IMR-90 (cell line): ENCODE measurements around the gene CCDC63. TPM values are rescaled to one million over a fixed set of nuclear protein-coding genes. Genes with fewer than 3 reads are reported as not detected.
A peak's percentile ranks its signal among the peaks of the same experiment; 100 is the strongest.

Experiments
- ATAC-seq: fragments of 200-7000 bp; cut with Tn5 transposase; 2 replicates; pipeline ENCODE4 v1.9.1; 2020; ENCODE audit warnings: low read depth, mild to moderate bottlenecking, moderate library complexity
- BruUV-seq: library from RNA; stranded (reverse); fragments of 400-500 nt; replicated peaks from 2 replicates; lab custom pipeline; 2021; lab: Mats Ljungman, UMichigan
- CTCF ChIA-PET: fragments of 300-600 bp; formaldehyde crosslinking; extraction: SDS; loops from one replicate; lab custom pipeline; 2021; ENCODE audit warnings: antibody characterized with exemption; lab: Yijun Ruan, JAX
- POLR2A ChIA-PET: fragments of 300-600 bp; sonication (Branson Sonifier 250); formaldehyde crosslinking; loops from one replicate; lab custom pipeline; 2022; ENCODE audit warnings: antibody characterized with exemption; ENCODE audit not compliant: unreplicated experiment; lab: Charles Lee
- DNase-seq: peaks from one replicate; pipeline ENCODE4 v3.0.0; 2013
- H2AFZ ChIP-seq: replicated peaks from 2 replicates; pipeline ENCODE3; 2013; ENCODE audit warnings: low read length, mild to moderate bottlenecking; ENCODE audit not compliant: poor library complexity
- H2AK5ac ChIP-seq: 2 replicates; pipeline ENCODE4 v1.6.1; 2013; ENCODE audit warnings: low read depth, low read length, inconsistent platforms
- H2AK9ac ChIP-seq: replicated peaks from 2 replicates; pipeline ENCODE3; 2013; ENCODE audit warnings: mild to moderate bottlenecking, low read depth, low read length, moderate library complexity; ENCODE audit not compliant: poor library complexity
- H2BK120ac ChIP-seq: 2 replicates; pipeline ENCODE4 v1.6.1; 2013; ENCODE audit warnings: low read depth, low read length, inconsistent platforms
- H2BK15ac ChIP-seq: 3 replicates; pipeline ENCODE4 v1.6.1; 2013; ENCODE audit warnings: low read depth, low read length, inconsistent platforms
- H2BK20ac ChIP-seq: 2 replicates; pipeline ENCODE4 v1.6.1; 2013; ENCODE audit warnings: low read depth, mild to moderate bottlenecking, inconsistent platforms, low read length, moderate library complexity
- H2BK5ac ChIP-seq: 2 replicates; pipeline ENCODE4 v1.6.1; 2013; ENCODE audit warnings: mild to moderate bottlenecking, low read depth, low read length, inconsistent platforms; ENCODE audit not compliant: poor library complexity, severe bottlenecking
- H3K14ac ChIP-seq: replicated peaks from 2 replicates; pipeline ENCODE4 v1.6.1; 2013; ENCODE audit warnings: low read depth, low read length, inconsistent platforms
- H3K18ac ChIP-seq: 2 replicates; pipeline ENCODE4 v1.6.1; 2013; ENCODE audit warnings: low read depth, low read length, control low read depth
- H3K23ac ChIP-seq: 2 replicates; pipeline ENCODE4 v1.6.1; 2013; ENCODE audit warnings: low read depth, low read length, inconsistent platforms
- H3K27ac ChIP-seq: 2 replicates; pipeline ENCODE4 v1.5.1; 2013; ENCODE audit warnings: mild to moderate bottlenecking, control low read depth, low read length; ENCODE audit not compliant: insufficient read depth
- H3K27me3 ChIP-seq: 2 replicates; pipeline ENCODE4 v1.6.1; 2013; ENCODE audit warnings: low read length; ENCODE audit not compliant: control insufficient read depth, insufficient read depth
- H3K36me3 ChIP-seq: 2 replicates; pipeline ENCODE4 v1.6.1; 2013; ENCODE audit warnings: low read length, mixed read lengths; ENCODE audit not compliant: control insufficient read depth, insufficient read depth
- H3K4ac ChIP-seq: 2 replicates; pipeline ENCODE4 v1.6.1; 2013; ENCODE audit warnings: low read depth, low read length, inconsistent platforms
- H3K4me1 ChIP-seq: 2 replicates; pipeline ENCODE4 v1.6.1; 2013; ENCODE audit warnings: low read length, mixed read lengths; ENCODE audit not compliant: control insufficient read depth, insufficient read depth
- H3K4me2 ChIP-seq: 2 replicates; pipeline ENCODE4 v1.6.1; 2013; ENCODE audit warnings: low read depth, mild to moderate bottlenecking, control low read depth, low read length, moderate library complexity
- H3K4me3 ChIP-seq: 2 replicates; pipeline ENCODE4 v1.5.1; 2013; ENCODE audit warnings: low read depth, mild to moderate bottlenecking, control low read depth, low read length, moderate library complexity; ENCODE audit not compliant: insufficient read depth
- H3K56ac ChIP-seq: 2 replicates; pipeline ENCODE4 v1.6.1; 2013; ENCODE audit warnings: low read length, inconsistent platforms; ENCODE audit not compliant: insufficient read depth; ENCODE audit errors: extremely low read depth
- H3K79me1 ChIP-seq, 2 experiments: 2 replicates each; pipeline ENCODE4 v1.6.1; 2013; ENCODE audit warnings: low read length in 2 of 2, inconsistent platforms in 1 of 2, low read depth in 1 of 2
- H3K9ac ChIP-seq: 2 replicates; pipeline ENCODE4 v1.6.1; 2013; ENCODE audit warnings: low read depth, low read length, control low read depth
- H3K9me1 ChIP-seq: 2 replicates; pipeline ENCODE4 v1.6.1; 2013; ENCODE audit warnings: low read length, inconsistent platforms; ENCODE audit not compliant: insufficient read depth
- H3K9me3 ChIP-seq: 2 replicates; pipeline ENCODE4 v1.6.1; 2013; ENCODE audit warnings: low read length; ENCODE audit not compliant: control insufficient read depth, insufficient read depth
- H4K20me1 ChIP-seq: 2 replicates; pipeline ENCODE4 v1.6.1; 2013; ENCODE audit warnings: low read length, inconsistent platforms; ENCODE audit not compliant: insufficient read depth
- H4K5ac ChIP-seq: 2 replicates; pipeline ENCODE4 v1.6.1; 2013; ENCODE audit warnings: mild to moderate bottlenecking, low read depth, low read length, control low read depth
- H4K8ac ChIP-seq, 2 experiments: 2 replicates each; pipeline ENCODE4 v1.6.1; 2013; ENCODE audit warnings: low read depth in 2 of 2, low read length in 2 of 2, control low read depth in 1 of 2, inconsistent platforms in 1 of 2
- H4K91ac ChIP-seq: 2 replicates; pipeline ENCODE4 v1.6.1; 2013; ENCODE audit warnings: low read depth, low read length, inconsistent platforms; ENCODE audit not compliant: insufficient read depth
- BHLHE40 ChIP-seq: fragments of 150-350 bp; IDR thresholded peaks from 2 replicates; pipeline ENCODE4 v1.6.1; 2016; ENCODE audit warnings: mild to moderate bottlenecking, low read depth, low read length
- CEBPB ChIP-seq: IDR thresholded peaks from 2 replicates; pipeline ENCODE4 v1.6.1; 2012; ENCODE audit warnings: low read depth, low read length, improper control_type of control experiment
- FOS ChIP-seq: fragments of 150-350 bp; IDR thresholded peaks from 2 replicates; pipeline ENCODE4 v1.6.1; 2016; ENCODE audit warnings: low read depth, low read length
- MAFK ChIP-seq: IDR thresholded peaks from 2 replicates; pipeline ENCODE4 v1.6.1; 2012; ENCODE audit warnings: low read depth, low read length, improper control_type of control experiment
- MAZ ChIP-seq: IDR thresholded peaks from 2 replicates; pipeline ENCODE4 v1.6.1; 2012; ENCODE audit warnings: low read depth, mild to moderate bottlenecking, low read length, improper control_type of control experiment, moderate library complexity, borderline replicate concordance
- MXI1 ChIP-seq: IDR thresholded peaks from 2 replicates; pipeline ENCODE4 v1.6.1; 2012; ENCODE audit warnings: low read depth, mild to moderate bottlenecking, low read length, moderate library complexity, borderline replicate concordance
- NFE2L2 ChIP-seq: fragments of 150-350 bp; IDR thresholded peaks from 2 replicates; pipeline ENCODE4 v1.6.1; 2016; ENCODE audit warnings: low read depth, mild to moderate bottlenecking, low read length
- POLR2A ChIP-seq: IDR thresholded peaks from 2 replicates; pipeline ENCODE4 v1.6.1; 2012; ENCODE audit warnings: mild to moderate bottlenecking, low read depth, low read length
- RCOR1 ChIP-seq: IDR thresholded peaks from 2 replicates; pipeline ENCODE4 v1.6.1; 2012; ENCODE audit warnings: mild to moderate bottlenecking, low read length, improper control_type of control experiment; ENCODE audit not compliant: insufficient replicate concordance
- RFX5 ChIP-seq: IDR thresholded peaks from 2 replicates; pipeline ENCODE4 v1.8.0; 2012; ENCODE audit warnings: low read depth, mild to moderate bottlenecking, low read length, moderate library complexity
- USF2 ChIP-seq: fragments of 150-350 bp; IDR thresholded peaks from 2 replicates; pipeline ENCODE4 v1.6.1; 2017; ENCODE audit warnings: mild to moderate bottlenecking, antibody characterized with exemption, low read length, low read depth
- WGBS, 2 experiments: methylation state at CpG; one replicate each; pipeline versions ENCODE4 v1.1.5 to v1.1.7; 2013; ENCODE audit warnings: missing lambda C conversion rate in 2 of 2; ENCODE audit not compliant: insufficient read length in 1 of 2; ENCODE audit errors: extremely low coverage in 2 of 2; 5-methylcytosine and 5-hydroxymethylcytosine counted together
- dilution Hi-C: fragments of 300-500 bp; cut with HindIII; formaldehyde crosslinking; loops from one replicate; pipeline ENCODE4 v1.14.3; 2018; ENCODE audit warnings: low sequenced_read_pairs; ENCODE audit not compliant: unreplicated experiment
- in situ Hi-C: fragments of 300-500 bp; cut with MboI; formaldehyde crosslinking; loops from 3 replicates; pipeline ENCODE4 v1.14.3; 2019; ENCODE audit warnings: low sequenced_read_pairs, inconsistent platforms, mixed read lengths
- intact Hi-C: fragments of 100-400 bp; cut with micrococcal nuclease; formaldehyde crosslinking; loops from 2 replicates; pipeline ENCODE4 v1.10.0; 2022
- polyA plus RNA-seq, 3 experiments: library from polyadenylated mRNA; depleted of rRNA; stranded (reverse); fragments of >200 nt; gene quantifications; 2 replicates each; pipeline ENCODE4 v1.2.3, GENCODE V29; 2012; ENCODE audit warnings: low replicate concordance in 1 of 3
- total RNA-seq: library from RNA; depleted of rRNA; stranded (reverse); fragments of >200 nt; gene quantifications from 2 replicates; pipeline ENCODE4 v1.2.3, GENCODE V29; 2012
- TF ChIP-seq, protein P1 (sequence below): fragments of 150-350 bp; IDR thresholded peaks from 2 replicates; pipeline ENCODE4 v1.6.1; 2016; ENCODE audit warnings: low read depth, mild to moderate bottlenecking, low read length, moderate library complexity, borderline replicate concordance

The CCDC63 gene
- total and polyA plus RNA-seq, 2 of the 4 experiments (the other 2 are of a cell fraction), result not detected

DNA sequence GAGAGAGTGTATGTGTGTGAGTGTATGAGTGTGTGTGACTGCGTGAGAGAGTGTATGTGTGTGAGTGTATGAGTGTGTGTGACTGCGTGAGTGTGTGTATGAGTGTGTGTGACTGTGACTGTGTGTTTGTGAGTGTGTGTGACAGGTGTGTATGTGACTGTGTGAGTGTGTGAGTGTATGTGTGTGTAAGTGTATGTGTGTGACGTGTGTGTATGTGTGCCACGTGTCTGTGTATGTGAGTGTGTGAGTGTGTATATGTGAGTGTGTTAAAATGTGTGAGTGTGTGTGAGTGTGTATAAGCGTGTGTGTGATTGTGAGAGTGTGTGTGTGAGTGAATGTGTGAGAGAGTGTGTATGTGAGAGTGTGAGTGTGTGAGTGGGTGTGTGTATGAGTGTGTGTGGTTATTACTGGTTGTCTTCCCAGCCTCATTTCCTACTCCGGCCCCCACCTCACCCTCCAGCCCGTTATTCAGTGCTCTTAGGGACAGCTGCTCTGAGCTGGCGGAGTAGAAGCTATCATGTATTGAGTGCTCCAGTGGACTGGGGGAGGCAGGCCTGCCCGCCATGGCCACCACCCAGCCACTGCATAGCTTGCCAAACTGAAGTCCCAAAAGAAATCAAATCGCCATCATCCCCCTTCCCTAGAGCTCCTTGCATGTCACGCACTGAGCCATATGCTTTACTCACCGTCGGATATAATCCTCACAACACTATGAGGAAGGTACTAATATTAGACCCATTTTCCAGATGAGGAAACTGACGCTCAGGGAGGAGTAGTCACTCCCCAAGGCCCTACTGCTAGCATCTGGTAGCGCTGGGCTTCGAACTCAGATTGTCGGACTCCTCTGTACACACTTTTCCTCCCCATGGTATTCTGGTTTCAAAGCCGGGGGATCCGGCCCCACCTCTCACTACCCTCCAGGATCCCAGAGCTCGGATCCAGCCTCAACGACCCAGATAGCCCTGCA is 83.8 kb downstream of the CCDC63 start:
- no peak overlapping the region for H3K18ac ChIP-seq
- H2BK5ac ChIP-seq, result peak overlapping the region; percentile 58
- H3K14ac ChIP-seq, result no peak overlapping the region
- no peak overlapping the region for H3K56ac ChIP-seq
- ATAC-seq (no peak), DNase-seq (no peak)
- H3K79me1 ChIP-seq, result no peaks in the 10 kb centered on the region
- H3K27me3 ChIP-seq, result no peaks in the 10 kb centered on the region
- WGBS, 2 experiments, result 80 to 100% methylated on average over 1 to 10 of the region's 21 CpGs
- POLR2A ChIA-PET, result no interaction called here
- intact Hi-C loops, result no loop called here
- H4K20me1 ChIP-seq, result no peaks in the 10 kb centered on the region
- TF ChIP-seq BHLHE40 (no peak), POLR2A (no peak), FOS (no peak), CEBPB (no peak), RCOR1 (no peak), USF2 (no peak), NFE2L2 (no peak), MAFK (no peak), MAZ (no peak), MXI1 (no peak), RFX5 (no peak)
- TF ChIP-seq, protein P1, sequence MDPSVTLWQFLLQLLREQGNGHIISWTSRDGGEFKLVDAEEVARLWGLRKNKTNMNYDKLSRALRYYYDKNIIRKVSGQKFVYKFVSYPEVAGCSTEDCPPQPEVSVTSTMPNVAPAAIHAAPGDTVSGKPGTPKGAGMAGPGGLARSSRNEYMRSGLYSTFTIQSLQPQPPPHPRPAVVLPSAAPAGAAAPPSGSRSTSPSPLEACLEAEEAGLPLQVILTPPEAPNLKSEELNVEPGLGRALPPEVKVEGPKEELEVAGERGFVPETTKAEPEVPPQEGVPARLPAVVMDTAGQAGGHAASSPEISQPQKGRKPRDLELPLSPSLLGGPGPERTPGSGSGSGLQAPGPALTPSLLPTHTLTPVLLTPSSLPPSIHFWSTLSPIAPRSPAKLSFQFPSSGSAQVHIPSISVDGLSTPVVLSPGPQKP, result no peak
- H3K4ac ChIP-seq, result no peak overlapping the region
- no peaks in the 10 kb centered on the region for H3K9me3 ChIP-seq
- H2AK9ac ChIP-seq, result no peak overlapping the region
- in situ Hi-C loops, result loop anchor here (10.0 kb wide), 1 partner anchor 384 kb away; no protein-coding TSS in a partner anchor
- H4K91ac ChIP-seq, result no peak overlapping the region
- H3K23ac ChIP-seq, result no peak overlapping the region
- no peak overlapping the region for H3K27ac ChIP-seq
- dilution Hi-C loops, result no loop called here
- H3K9ac ChIP-seq, result no peak overlapping the region
- H3K9me1 ChIP-seq, result 0 out of 2 replicates have a peak, but pooled peaks cover 2% of the 10 kb centered on the region
- no peak overlapping the region for H4K5ac ChIP-seq
- H2BK15ac ChIP-seq, result no peak overlapping the region
- H4K8ac ChIP-seq, result no peak overlapping the region
- H3K36me3 ChIP-seq, result no peaks in the 10 kb centered on the region
- CTCF ChIA-PET, result no interaction called here
- H2BK120ac ChIP-seq, result no peak overlapping the region
- BruUV-seq, result no TSS peak
- no peak overlapping the region for H3K4me3 ChIP-seq
- H3K4me2 ChIP-seq, result no peak overlapping the region
- H2BK20ac ChIP-seq, result no peak overlapping the region
- no peak overlapping the region for H2AK5ac ChIP-seq
- no peak overlapping the region for H2AFZ ChIP-seq
- no peaks in the 10 kb centered on the region for H3K4me1 ChIP-seq
